NCI-H1105 (cell line): ENCODE measurements around the gene HSD11B2.

Experiments
- DNase-seq: peaks from one replicate; lab custom pipeline; 2025; lab: John Stamatoyannopoulos, UW

The HSD11B2 gene

GRCh38 chr16:67480833-67481560 is 50.1 kb downstream of the HSD11B2 start, which contains the start of gene ATP6V0D1:
ATP6V0D1 (minus strand) TSS chr16:67481157; CDS start chr16:67481086, 71 bp downstream.
- peak; percentile 89 for DNase-seq

GRCh38 chr16:67481561-67482232 is 50.8 kb downstream of the HSD11B2 start:
- DNase-seq = no peak

- no peak for DNase-seq
Measured at GRCh38 chr16:67482233-67482924, 51.5 kb downstream of the HSD11B2 start.

- DNase-seq = no peak
Measured at GRCh38 chr16:67483150-67483549, 52.2 kb downstream of the HSD11B2 start, which contains the start of gene AGRP. AGRP (minus strand) TSS chr16:67483547; CDS start chr16:67483398, 149 bp downstream.

- no peak for DNase-seq
Measured at GRCh38 chr16:67483731-67484525, 53.0 kb downstream of the HSD11B2 start.

GRCh38 chr16:67486805-67487204 is 55.9 kb downstream of the HSD11B2 start:
- no peak for DNase-seq
